Peyer's patch (tissue), 4 donors: Measurements from ENCODE around the gene SHB. TPM values are rescaled to one million over a fixed set of nuclear protein-coding genes. Genes with fewer than 3 reads are reported as not detected.
A peak's percentile ranks its signal among the peaks of the same experiment; 100 is the strongest.

Experiments used
- DNase-seq, 3 donors: peaks; one replicate each; pipeline ENCODE4 v3.0.0-alpha.2; 2017 to 2019
- H3K27ac ChIP-seq, 4 donors: fragments of 200-600 bp; sonication (generic); one replicate each; pipeline ENCODE4 v1.5.1; 2016 to 2019
- H3K27me3 ChIP-seq, 2 donors: fragments of 200-600 bp; sonication (generic); one replicate each; pipeline ENCODE4 v1.5.1; 2019
- H3K36me3 ChIP-seq, 3 donors: fragments of 200-600 bp; sonication (generic); one replicate each; pipeline ENCODE4 v1.5.1; 2016 to 2019
- H3K4me1 ChIP-seq, 4 donors: fragments of 200-600 bp; sonication (generic); one replicate each; pipeline ENCODE4 v1.5.1; 2016 to 2019
- H3K4me3 ChIP-seq, 4 donors: fragments of 200-600 bp; sonication (generic); 1 replicate in 3 of 4; 2 replicates in 1 of 4; pipeline ENCODE4 v1.5.1; 2016 to 2019; ENCODE audit warnings: mild to moderate bottlenecking in 1 of 4
- H3K9me3 ChIP-seq, 4 donors: fragments of 200-600 bp; sonication (generic); one replicate each; pipeline ENCODE4 v1.5.1; 2016 to 2019; ENCODE audit warnings: mild to moderate bottlenecking in 1 of 4
- CTCF ChIP-seq, 6 experiments: fragments of 450-650 bp in 4 of 6; fragments of 200-600 bp in 2 of 6; sonication (generic) in 1 of 6; IDR thresholded peaks; one replicate each; pipeline ENCODE4 v1.5.1; 2017 to 2019; ENCODE audit warnings: antibody characterized with exemption in 6 of 6, mild to moderate bottlenecking in 3 of 6, moderate library complexity in 1 of 6
- POLR2A ChIP-seq, 2 donors: fragments of 450-650 bp; IDR thresholded peaks; one replicate each; pipeline ENCODE4 v1.5.1; 2017; ENCODE audit warnings: antibody characterized with exemption in 2 of 2, mild to moderate bottlenecking in 2 of 2, moderate library complexity in 2 of 2
- total RNA-seq, 4 donors: library from RNA; depleted of rRNA; stranded (reverse); fragments of >200 nt; gene quantifications; one replicate each; pipeline ENCODE4 v1.1.0, GENCODE V29; 2016

SHB gene
- total RNA-seq, 4 donors from 2014 or later: 14.5 to 31.1 (median 25.6) TPM

- Histone ChIP-seq H3K4me3 (no peak overlapping the region), H3K4me1 (peaks cover 0 to 17% (median 0%) of the 10 kb centered on the region in 4 donors), H3K27ac (no peak overlapping the region), H3K27me3 (no peaks in the 10 kb centered on the region), H3K36me3 (no peaks in the 10 kb centered on the region), H3K9me3 (no peaks in the 10 kb centered on the region)
- TF ChIP-seq POLR2A (IDR thresholded peaks at IDR 0.05) (no peak), CTCF (IDR thresholded peaks at IDR 0.05) (no peak)
- DNase-seq: peak in 1 of 3 donors; percentile 35
These were observed 71.2 kb downstream of the SHB start for GRCh38 chr9:37997636-37998374.

- no peaks in the 10 kb centered on the region for H3K36me3 ChIP-seq
- no peak overlapping the region for H3K4me3 ChIP-seq
- no peak for DNase-seq
- TF ChIP-seq CTCF (IDR thresholded peaks at IDR 0.05): no peak
- no peak for TF ChIP-seq POLR2A (IDR thresholded peaks at IDR 0.05)
- H3K27me3 ChIP-seq: no peaks in the 10 kb centered on the region
- H3K27ac ChIP-seq: no peak overlapping the region
- H3K4me1 ChIP-seq: peaks cover 0 to 17% (median 0%) of the 10 kb centered on the region in 4 donors
- no peaks in the 10 kb centered on the region for H3K9me3 ChIP-seq
These were observed 72.2 kb downstream of the SHB start for GRCh38 chr9:37996819-37997217.

GRCh38 chr9:37995961-37996818 lies 72.8 kb downstream of the SHB start:
- H3K36me3 ChIP-seq: no peaks in the 10 kb centered on the region

GRCh38 chr9:37995348-37995737 lies 73.7 kb downstream of the SHB start:
- Histone ChIP-seq H3K36me3 (no peaks in the 10 kb centered on the region), H3K9me3 (no peaks in the 10 kb centered on the region), H3K4me3 (no peak overlapping the region), H3K27ac (peak overlapping the region; percentile 38 to 61 (median 52)), H3K4me1 (peaks cover 0 to 17% (median 0%) of the 10 kb centered on the region in 4 donors), H3K27me3 (no peaks in the 10 kb centered on the region)
- no peak for DNase-seq
- TF ChIP-seq CTCF (IDR thresholded peaks at IDR 0.05): no peak
- no peak for TF ChIP-seq POLR2A (IDR thresholded peaks at IDR 0.05)

More at GRCh38 chr9:37995961-37996818, 72.8 kb downstream of the SHB start:
- H3K4me1 ChIP-seq: peaks cover 0 to 17% (median 0%) of the 10 kb centered on the region in 4 donors
- no peaks in the 10 kb centered on the region for H3K27me3 ChIP-seq
- no peak overlapping the region for H3K4me3 ChIP-seq
- peak overlapping the region in 1 of 4 donors; percentile 61 for H3K27ac ChIP-seq
- DNase-seq: peak in 1 of 3 donors; percentile 36
- no peaks in the 10 kb centered on the region for H3K9me3 ChIP-seq
- TF ChIP-seq CTCF (IDR thresholded peaks at IDR 0.05): no peak
- no peak for TF ChIP-seq POLR2A (IDR thresholded peaks at IDR 0.05)

- peak overlapping the region; percentile 38 to 61 (median 52) for H3K27ac ChIP-seq
- H3K27me3 ChIP-seq: no peaks in the 10 kb centered on the region
- TF ChIP-seq POLR2A (IDR thresholded peaks at IDR 0.05): no peak
- TF ChIP-seq CTCF (IDR thresholded peaks at IDR 0.05): no peak
- no peaks in the 10 kb centered on the region for H3K36me3 ChIP-seq
- no peaks in the 10 kb centered on the region for H3K9me3 ChIP-seq
- peaks cover 0 to 17% (median 0%) of the 10 kb centered on the region in 4 donors for H3K4me1 ChIP-seq
- H3K4me3 ChIP-seq: no peak overlapping the region
- DNase-seq: peak in 2 of 3 donors; percentile 62 to 72
These were observed 74.2 kb downstream of the SHB start for GRCh38 chr9:37994639-37995347.
